Stimulated activated naive CD8-positive, alpha-beta T cell treated with anti-CD3 and anti-CD28 coated beads, Interleukin-15, Interleukin-2, amounts not matched to agents 100 ng/mL and 50 ng/mL, for 24 hours (primary cell): ENCODE measurements around the gene RACGAP1.

Experiments
- H3K27ac Mint-ChIP-seq: one replicate; pipeline ENCODE4 v1.8.0; 2021; ENCODE audit warnings: mild to moderate bottlenecking, mixed read lengths
- H3K27me3 Mint-ChIP-seq: one replicate; pipeline ENCODE4 v1.8.0; 2021; ENCODE audit warnings: mixed read lengths
- H3K36me3 Mint-ChIP-seq: one replicate; pipeline ENCODE4 v1.8.0; 2021; ENCODE audit warnings: low read depth, mixed read lengths
- H3K4me1 Mint-ChIP-seq: one replicate; pipeline ENCODE4 v1.8.0; 2021; ENCODE audit warnings: low read depth, mixed read lengths
- H3K4me3 Mint-ChIP-seq: one replicate; pipeline ENCODE4 v1.8.0; 2021; ENCODE audit warnings: mild to moderate bottlenecking, mixed read lengths
- H3K9me3 Mint-ChIP-seq: one replicate; pipeline ENCODE4 v1.8.0; 2021; ENCODE audit warnings: mixed read lengths

Gene RACGAP1

GRCh38 chr12:49955899-49956662, 69.2 kb downstream of the RACGAP1 start:
- peaks cover 64% of the 10 kb centered on the region for H3K27me3 Mint-ChIP-seq
- no peaks in the 10 kb centered on the region for H3K36me3 Mint-ChIP-seq
- peaks cover 7% of the 10 kb centered on the region for H3K4me1 Mint-ChIP-seq
- no peak overlapping the region for H3K27ac Mint-ChIP-seq
- H3K4me3 Mint-ChIP-seq: no peak overlapping the region
- no peaks in the 10 kb centered on the region for H3K9me3 Mint-ChIP-seq

- no peak overlapping the region for H3K4me3 Mint-ChIP-seq
- H3K27ac Mint-ChIP-seq: no peak overlapping the region
- H3K36me3 Mint-ChIP-seq: no peaks in the 10 kb centered on the region
- H3K4me1 Mint-ChIP-seq: no peaks in the 10 kb centered on the region
- H3K9me3 Mint-ChIP-seq: no peaks in the 10 kb centered on the region
- peaks cover 56% of the 10 kb centered on the region for H3K27me3 Mint-ChIP-seq
These were observed 70.1 kb downstream of the RACGAP1 start for GRCh38 chr12:49954863-49955830.

- H3K4me3 Mint-ChIP-seq: no peak overlapping the region
- no peak overlapping the region for H3K27ac Mint-ChIP-seq
- no peaks in the 10 kb centered on the region for H3K9me3 Mint-ChIP-seq
- no peaks in the 10 kb centered on the region for H3K4me1 Mint-ChIP-seq
- peaks cover 48% of the 10 kb centered on the region for H3K27me3 Mint-ChIP-seq
- H3K36me3 Mint-ChIP-seq: no peaks in the 10 kb centered on the region
These were observed 71.1 kb downstream of the RACGAP1 start for GRCh38 chr12:49953961-49954846.

- Mint-ChIP-seq H3K27ac (no peak overlapping the region), H3K27me3 (peaks cover 38% of the 10 kb centered on the region), H3K4me1 (no peaks in the 10 kb centered on the region), H3K9me3 (no peaks in the 10 kb centered on the region), H3K4me3 (no peak overlapping the region), H3K36me3 (no peaks in the 10 kb centered on the region)
These were observed 72.1 kb downstream of the RACGAP1 start for GRCh38 chr12:49953151-49953550.

- Mint-ChIP-seq H3K36me3 (no peaks in the 10 kb centered on the region), H3K4me3 (no peak overlapping the region), H3K27me3 (peaks cover 31% of the 10 kb centered on the region), H3K4me1 (no peaks in the 10 kb centered on the region), H3K9me3 (no peaks in the 10 kb centered on the region), H3K27ac (no peak overlapping the region)
These were observed 72.8 kb downstream of the RACGAP1 start for GRCh38 chr12:49952391-49953055.

- no peaks in the 10 kb centered on the region for H3K9me3 Mint-ChIP-seq
- no peak overlapping the region for H3K27ac Mint-ChIP-seq
- peaks cover 2% of the 10 kb centered on the region for H3K4me1 Mint-ChIP-seq
- no peak overlapping the region for H3K4me3 Mint-ChIP-seq
- H3K27me3 Mint-ChIP-seq: peaks cover 22% of the 10 kb centered on the region
- H3K36me3 Mint-ChIP-seq: no peaks in the 10 kb centered on the region
These were observed 73.7 kb downstream of the RACGAP1 start for GRCh38 chr12:49951411-49952240.

DNA sequence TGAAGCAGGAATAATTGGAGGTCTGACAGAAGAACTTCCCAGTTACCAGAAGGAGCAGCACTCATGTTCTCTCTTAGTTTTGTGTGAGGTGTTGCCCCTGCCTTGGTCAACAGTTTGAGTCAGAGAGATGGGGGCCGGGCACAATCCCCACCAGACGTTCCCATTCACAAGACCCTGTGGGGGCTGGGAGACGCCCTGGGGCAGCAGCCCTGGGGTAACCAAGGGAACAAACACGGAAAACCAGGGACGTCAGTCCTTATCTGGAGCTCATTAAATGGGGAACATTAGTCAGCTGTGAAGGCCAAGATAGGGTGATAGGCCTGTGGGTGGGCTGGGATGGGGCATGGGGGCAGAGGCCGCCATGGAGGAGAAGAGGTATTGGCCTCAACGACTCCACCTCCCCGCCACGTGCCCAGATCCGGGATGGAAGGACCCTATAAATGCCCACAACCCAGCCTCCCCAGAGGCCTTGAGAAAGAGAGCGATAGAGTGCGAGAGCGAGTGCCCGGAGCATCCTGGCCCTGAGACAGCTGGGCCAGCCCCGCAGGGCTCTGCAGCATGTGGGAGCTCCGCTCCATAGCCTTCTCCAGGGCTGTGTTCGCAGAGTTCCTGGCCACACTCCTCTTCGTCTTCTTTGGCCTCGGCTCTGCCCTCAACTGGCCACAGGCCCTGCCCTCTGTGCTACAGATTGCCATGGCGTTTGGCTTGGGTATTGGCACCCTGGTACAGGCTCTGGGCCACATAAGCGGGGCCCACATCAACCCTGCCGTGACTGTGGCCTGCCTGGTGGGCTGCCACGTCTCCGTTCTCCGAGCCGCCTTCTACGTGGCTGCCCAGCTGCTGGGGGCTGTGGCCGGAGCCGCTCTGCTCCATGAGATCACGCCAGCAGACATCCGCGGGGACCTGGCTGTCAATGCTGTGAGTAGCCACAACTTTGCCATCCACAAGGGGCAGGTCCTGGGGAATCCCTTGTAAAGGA, 74.7 kb downstream of the RACGAP1 start, which contains the start of gene AQP2:
Gene AQP2, plus strand, starts transcription at position 465 of the 979 bp plus-strand sequence. Its CDS starts 94 bp downstream, at position 559.
- H3K4me3 Mint-ChIP-seq: no peak within 1 kb of the TSS
- H3K36me3 Mint-ChIP-seq: no peaks in the 10 kb centered on the region
- H3K4me1 Mint-ChIP-seq: peaks cover 13% of the 10 kb centered on the region
- no peak within 1 kb of the TSS for H3K27ac Mint-ChIP-seq
- peaks cover 14% of the 10 kb centered on the region for H3K27me3 Mint-ChIP-seq
- no peaks in the 10 kb centered on the region for H3K9me3 Mint-ChIP-seq

DNA sequence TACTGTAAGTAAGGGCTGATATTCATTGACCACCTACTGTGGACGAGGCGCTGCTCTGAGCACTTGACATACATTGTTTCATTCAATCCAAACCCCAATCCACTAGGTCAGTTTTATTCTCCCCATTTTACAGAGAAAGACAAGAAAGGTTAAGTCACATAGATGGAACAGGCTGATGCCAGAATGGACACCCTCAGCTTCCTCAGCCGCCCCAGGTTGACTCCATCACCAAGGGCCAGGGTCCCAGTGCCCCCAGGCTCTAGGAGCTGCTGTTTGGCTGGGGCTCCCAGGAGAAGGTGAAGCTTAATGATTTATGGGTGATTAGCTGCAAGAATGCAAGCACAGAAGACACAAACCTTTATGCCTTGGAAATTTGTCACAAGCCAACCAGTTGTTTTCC, 75.4 kb downstream of the RACGAP1 start:
- no peak overlapping the region for H3K27ac Mint-ChIP-seq
- peaks cover 12% of the 10 kb centered on the region for H3K27me3 Mint-ChIP-seq
- peaks cover 20% of the 10 kb centered on the region for H3K4me1 Mint-ChIP-seq
- no peaks in the 10 kb centered on the region for H3K36me3 Mint-ChIP-seq
- no peaks in the 10 kb centered on the region for H3K9me3 Mint-ChIP-seq
- no peak overlapping the region for H3K4me3 Mint-ChIP-seq

- Mint-ChIP-seq H3K4me1 (peaks cover 27% of the 10 kb centered on the region), H3K27me3 (peaks cover 5% of the 10 kb centered on the region), H3K27ac (no peak overlapping the region), H3K4me3 (no peak overlapping the region), H3K9me3 (no peaks in the 10 kb centered on the region), H3K36me3 (no peaks in the 10 kb centered on the region)
These were observed 76.1 kb downstream of the RACGAP1 start for GRCh38 chr12:49948866-49949845.

- H3K36me3 Mint-ChIP-seq: no peaks in the 10 kb centered on the region
- H3K27ac Mint-ChIP-seq: no peak overlapping the region
- no peaks in the 10 kb centered on the region for H3K27me3 Mint-ChIP-seq
- no peak overlapping the region for H3K4me3 Mint-ChIP-seq
- no peaks in the 10 kb centered on the region for H3K9me3 Mint-ChIP-seq
- H3K4me1 Mint-ChIP-seq: peaks cover 27% of the 10 kb centered on the region
These were observed 77.6 kb downstream of the RACGAP1 start for GRCh38 chr12:49947593-49948226.

DNA sequence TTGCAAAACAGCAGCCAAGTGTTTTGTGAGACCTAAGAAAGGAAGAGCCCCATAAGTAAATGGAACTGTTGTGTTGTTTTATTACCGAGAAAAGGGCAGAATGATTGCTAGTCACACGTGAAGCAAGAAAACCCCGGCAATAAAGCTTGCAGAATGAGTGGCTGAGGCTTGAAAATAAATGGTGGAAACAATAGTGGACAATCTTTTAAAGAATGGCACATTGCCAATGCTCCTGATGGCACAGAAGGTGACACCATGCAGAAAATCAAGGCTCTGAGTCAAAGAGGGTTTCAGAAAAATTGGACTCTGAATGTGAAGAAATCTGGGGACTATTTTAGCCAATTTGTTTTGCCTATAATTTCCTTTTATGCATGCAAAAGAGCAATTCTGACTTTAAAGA, 78.8 kb downstream of the RACGAP1 start:
- Mint-ChIP-seq H3K27ac (peak overlapping the region; percentile 95), H3K4me1 (peaks cover 27% of the 10 kb centered on the region), H3K27me3 (no peaks in the 10 kb centered on the region), H3K36me3 (no peaks in the 10 kb centered on the region), H3K4me3 (no peak overlapping the region), H3K9me3 (no peaks in the 10 kb centered on the region)
